HG03558 (cell line): ENCODE results near the gene CCDC50.

ENCODE experiments used
- ATAC-seq: cut with Tn5 transposase; IDR thresholded peaks from one replicate; pipeline ENCODE4 v1.9.1; 2021; ENCODE audit warnings: moderate number of reproducible peaks; ENCODE audit not compliant: unreplicated experiment; ENCODE audit errors: extremely low read depth

CCDC50 gene, protein sequence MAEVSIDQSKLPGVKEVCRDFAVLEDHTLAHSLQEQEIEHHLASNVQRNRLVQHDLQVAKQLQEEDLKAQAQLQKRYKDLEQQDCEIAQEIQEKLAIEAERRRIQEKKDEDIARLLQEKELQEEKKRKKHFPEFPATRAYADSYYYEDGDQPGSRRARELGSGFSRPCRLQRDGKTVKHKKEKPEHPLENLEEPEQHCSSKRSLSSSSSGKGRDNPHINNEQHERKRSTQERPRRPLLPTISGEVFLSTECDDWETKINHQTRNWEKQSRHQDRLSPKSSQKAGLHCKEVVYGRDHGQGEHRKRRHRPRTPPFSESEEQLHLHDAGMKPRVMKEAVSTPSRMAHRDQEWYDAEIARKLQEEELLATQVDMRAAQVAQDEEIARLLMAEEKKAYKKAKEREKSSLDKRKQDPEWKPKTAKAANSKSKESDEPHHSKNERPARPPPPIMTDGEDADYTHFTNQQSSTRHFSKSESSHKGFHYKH

GRCh38 chr3:191328962-191329653 lies at the start of gene CCDC50:
Gene CCDC50, plus strand, starts transcription at chr3:191329394. Its CDS starts 281 bp downstream, at chr3:191329675.
- peak; percentile 42 for ATAC-seq

DNA sequence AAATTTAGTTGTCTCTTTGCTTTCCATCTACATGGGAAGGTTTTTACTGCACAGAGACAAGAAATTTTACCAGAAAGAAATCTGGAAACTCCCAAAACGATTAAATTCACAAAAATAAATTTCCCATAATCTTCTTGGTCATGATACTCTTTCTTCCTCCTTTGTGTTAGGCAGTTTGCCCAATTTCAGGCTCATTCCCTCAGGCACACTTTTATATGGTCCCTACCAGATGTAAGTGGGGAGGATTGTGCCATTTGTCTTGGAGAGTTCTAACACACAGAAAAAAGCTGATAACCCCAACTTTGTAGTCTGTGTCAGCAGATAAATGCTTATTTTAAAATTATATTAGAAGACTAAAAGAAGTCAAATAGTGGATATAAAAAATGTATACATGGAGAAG lies 49.1 kb upstream of the CCDC50 start:
- ATAC-seq, result no peak

GRCh38 chr3:191280882-191281281 lies 48.3 kb upstream of the CCDC50 start:
- no peak for ATAC-seq

DNA sequence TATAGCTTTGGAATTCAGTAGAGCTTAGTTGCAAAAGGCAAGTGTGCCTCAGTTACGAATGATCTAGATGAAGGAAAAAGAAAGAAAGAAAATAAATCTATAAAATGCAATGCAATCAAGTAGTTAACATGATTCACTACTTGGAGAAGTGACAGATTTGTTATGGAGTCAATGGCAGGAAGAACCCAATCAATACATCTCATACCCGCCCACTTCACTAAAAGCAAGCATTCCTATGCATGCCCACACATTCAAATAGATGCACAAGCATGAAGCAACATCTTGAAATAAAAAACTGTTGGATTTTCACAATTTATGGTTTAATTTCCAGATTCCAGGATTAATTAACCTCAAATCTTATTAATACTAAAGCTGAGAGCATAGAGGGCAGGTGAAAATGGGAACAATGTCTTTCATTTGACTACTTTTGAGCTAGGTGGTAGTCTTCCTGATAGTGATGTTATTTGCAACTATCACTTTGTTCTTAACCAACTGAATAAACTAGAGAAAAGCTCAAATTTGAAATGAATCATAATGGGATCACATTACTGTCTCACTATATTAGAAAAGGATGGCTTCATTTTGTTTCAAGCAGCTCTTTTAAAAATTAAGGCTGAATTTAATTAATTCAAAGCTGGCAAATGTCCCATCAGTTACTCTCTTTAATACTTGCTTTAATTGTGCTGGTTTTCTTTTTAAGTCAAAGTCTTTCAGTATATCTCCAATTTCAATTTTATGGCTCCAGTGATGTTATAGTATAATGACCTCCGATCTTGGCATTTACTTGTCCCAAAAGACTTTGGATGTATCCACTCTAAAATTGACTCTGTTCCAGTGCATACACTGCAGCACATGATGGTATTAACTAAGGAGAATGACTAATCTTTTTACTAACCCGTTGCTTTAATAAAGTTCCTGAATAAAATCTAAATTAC lies 46.7 kb upstream of the CCDC50 start:
- no peak for ATAC-seq

DNA sequence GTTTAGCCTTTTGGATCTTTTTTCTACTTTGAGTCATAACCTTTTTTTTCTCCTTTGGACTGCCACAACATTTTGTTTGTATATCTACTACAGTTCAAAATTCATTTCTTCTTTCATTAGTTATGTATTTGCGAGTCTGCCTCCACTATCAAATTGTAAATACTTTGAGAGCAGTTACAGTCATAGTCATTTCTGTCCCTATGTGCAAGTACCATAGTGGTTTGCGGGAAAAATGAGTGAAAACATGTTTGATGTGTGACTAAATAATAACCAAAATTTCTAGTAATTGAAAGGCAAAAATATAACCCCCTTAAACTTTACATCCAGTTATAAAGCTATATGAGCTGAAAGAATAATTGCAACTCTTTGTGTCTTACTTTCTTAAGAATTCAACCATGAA lies 45.8 kb upstream of the CCDC50 start:
- ATAC-seq, result no peak

DNA sequence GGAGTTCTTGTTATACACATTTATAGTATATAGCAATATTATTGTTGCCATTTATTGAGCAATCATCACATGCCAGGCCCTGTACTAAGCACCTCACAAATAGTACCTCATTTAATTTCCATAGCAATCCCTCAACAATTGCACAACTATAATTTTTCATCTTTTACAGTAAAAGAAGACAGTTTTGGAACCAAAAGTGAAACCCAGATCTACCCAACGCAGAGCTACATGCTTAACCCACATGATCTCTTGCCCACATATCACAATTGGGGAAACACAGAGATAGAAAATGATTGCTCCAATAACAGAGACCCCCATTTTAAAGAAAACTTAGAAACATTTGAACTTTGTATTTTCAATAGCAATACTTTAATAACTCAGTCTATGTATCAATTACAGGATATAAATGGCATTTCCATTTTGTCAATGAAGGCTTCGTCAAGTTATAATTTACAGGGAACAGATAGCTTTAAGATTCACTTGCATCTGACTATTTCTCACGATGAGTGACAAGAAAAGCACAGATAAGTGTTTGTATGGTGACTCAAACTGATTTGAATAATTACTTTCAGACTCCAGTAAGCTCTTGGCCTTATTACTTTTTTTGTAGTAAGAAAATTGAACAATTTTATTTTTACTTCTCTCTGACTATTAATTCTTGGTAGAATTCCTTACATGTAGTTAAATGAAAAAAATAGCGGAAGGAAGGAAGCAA lies 38.7 kb upstream of the CCDC50 start:
- peak; percentile 63 for ATAC-seq

DNA sequence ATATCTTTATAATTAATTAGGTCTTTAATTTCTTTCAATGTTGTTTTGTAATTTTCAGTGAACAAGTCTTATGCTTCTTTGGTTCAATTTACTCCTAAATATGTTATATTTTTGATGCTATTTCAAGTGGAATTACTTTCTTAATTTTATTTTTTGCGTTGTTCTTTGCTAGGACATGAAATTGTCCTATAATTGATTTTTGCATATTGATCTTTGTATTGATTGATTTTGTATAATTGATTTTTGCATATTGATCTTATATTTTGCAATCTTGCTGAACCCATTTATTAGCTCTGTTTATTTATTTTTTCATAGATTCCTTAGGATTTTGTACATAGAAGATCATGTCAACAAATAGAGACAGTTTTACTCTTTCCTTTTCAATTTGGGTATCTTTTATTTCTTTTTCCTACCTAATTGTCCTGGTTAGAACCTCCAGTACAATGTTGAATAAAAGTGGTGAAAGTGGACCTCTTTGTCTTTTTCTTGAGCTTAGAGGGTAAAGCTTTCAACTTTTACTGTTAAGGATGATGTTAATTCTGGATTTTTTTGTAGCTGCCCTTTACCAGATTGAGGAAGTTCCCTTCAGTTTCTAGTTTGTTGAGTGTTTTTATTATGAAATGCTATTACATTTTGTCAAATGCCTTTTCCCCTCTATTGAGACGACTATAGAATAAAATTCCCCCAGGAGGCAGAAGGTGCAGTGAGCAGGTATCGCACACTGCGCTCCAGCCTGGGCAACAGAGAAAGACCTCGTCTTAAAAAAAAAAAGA lies 36.8 kb upstream of the CCDC50 start:
- no peak for ATAC-seq

GRCh38 chr3:191294291-191294690 lies 34.9 kb upstream of the CCDC50 start:
- no peak for ATAC-seq

GRCh38 chr3:191296041-191296541 lies 33.1 kb upstream of the CCDC50 start:
- peak; percentile 83 for ATAC-seq

DNA sequence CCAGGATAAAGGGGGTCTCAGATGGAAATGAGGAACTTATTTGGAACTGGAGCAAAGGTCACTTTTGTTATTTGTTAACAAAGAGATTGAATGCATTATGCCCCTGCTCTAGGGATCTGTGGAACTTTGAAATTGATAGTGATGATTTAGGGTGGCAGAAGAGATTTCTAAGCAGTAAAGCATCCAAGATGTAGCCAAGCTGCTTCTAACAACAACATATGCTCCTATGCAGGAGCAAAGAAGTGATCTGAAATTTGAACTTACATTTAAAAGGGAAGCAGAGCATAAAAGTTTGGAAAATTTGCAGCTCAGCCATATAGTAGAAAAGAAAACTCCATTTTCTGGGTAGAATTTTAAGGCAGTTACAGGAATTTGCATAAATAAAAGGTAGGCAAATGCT lies 30.3 kb upstream of the CCDC50 start:
- ATAC-seq, result no peak

- no peak for ATAC-seq
Observed at GRCh38 chr3:191300422-191300821, 28.8 kb upstream of the CCDC50 start.

DNA sequence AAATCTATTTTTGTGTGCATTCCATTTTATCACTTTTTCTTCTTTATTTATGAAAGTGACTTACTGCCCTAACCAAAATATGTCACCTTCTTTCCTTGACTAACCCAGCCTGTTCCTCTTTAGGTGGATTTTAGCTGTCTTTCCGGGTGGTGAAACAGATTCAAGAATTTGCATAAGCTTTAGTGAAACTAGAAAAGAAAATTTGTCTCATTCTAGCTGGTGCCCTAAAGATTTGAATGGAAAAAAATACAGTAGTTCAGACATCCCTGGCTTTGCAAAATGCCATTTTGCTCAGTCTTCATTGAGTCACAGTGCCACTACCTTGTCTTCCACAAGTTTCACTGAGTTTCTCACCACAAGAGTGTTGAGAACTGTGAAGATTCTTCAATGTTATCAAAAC lies 28.2 kb upstream of the CCDC50 start:
- peak; percentile 44 for ATAC-seq

DNA sequence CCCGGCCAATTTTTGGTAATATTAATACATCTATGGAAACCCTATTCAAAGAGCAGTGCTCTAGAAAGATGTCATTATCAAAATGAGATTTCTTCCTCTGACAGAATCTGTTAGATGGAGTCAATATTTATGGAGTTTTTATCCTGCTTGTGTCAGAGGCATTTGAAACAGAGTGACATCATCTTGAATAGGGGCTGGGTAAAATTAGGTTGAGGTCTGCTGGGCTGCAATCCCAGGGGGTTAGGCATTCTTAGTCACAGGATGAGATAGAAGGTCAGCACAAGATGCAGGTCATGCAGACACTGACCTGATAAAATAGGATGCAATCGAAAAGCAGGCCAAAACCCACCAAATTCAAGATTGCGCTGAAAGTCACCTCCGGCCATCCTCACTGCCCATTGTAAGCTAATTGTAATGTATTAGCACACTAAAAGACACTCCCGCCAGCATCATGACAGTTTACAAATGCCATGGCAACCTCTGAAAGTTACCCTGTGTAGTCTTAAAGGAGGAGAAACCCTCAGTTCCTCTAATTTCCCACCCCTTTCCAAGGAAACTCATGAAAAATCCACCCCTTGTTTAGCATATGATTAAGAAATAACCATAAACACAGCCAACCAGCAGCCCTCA lies 27.3 kb upstream of the CCDC50 start:
- ATAC-seq, result no peak

DNA sequence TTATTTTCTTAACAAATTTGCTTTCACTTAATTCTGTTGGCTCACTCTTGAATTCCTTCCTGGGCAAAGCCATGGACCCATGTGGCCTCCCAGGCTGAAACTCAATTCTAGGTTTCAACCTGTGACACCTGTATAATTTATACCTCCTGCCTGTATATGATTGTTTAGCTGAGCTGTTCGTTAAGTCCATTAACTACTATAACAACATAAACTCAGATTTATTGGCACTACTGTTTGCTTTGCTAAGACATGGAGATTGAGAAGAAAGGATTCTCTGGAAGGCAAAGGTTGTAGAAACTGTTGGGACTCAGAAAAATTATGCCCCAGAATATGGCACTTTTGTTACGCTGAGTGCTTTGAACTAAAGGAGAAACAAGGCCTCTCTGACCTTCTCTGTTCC lies 26.7 kb upstream of the CCDC50 start:
- ATAC-seq, result no peak

DNA sequence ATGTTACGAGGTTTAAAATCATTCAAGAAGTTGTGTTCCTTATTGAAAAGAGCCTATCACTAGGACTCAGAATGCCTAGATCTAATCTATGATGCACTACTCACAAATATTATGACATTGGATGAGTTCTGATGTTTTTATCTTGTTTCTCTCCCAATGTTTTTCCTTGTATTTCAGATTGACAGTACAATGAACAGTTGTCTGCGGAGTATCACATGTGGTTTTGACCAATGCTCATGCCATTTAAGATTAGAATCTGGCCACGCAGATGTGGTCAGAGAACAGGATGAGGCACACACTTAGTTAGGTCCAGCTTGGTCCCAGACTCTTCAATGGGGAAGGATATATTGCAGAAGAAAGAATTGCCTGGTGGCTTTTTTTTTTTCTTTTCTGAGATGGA lies 25.6 kb upstream of the CCDC50 start:
- ATAC-seq, result no peak

- ATAC-seq, result no peak
Observed at GRCh38 chr3:191306428-191306827, 22.8 kb upstream of the CCDC50 start.

DNA sequence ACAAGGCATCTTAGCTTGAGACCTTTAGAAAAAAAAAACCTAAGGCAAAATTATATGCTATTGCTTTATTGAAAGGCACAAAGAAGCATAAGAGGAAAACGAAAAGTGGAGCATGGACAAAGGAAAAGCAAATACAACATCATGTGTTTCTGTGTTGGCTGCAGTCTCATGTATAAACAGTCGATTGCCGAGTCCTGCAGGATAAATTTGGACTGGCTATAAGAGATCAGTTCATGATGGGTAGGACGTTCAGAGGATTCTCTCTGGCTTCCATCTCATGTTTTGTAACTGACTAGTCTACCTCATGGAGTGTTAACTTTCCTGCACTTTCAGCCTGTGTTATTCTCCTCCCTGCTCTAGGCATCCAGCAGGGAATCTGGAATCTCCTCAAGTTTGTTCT lies 21.9 kb upstream of the CCDC50 start:
- no peak for ATAC-seq

DNA sequence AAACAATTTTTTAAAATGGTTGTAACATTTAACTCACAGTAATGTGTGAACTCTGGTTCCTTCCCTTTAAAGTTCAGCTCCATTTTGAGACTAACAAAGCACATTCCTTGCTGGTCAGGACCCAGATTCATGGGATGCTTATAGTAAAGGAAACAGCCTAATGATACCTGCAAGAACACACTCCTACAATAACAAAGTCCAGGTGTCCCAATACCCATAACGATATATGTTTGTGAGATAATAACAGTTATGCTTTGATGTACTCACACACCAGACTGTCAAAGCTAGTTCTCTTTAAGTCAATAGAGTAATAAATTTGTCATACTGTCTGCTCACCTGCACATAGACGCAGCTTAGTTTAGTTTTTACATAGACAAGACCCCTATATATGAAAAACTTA lies 15.9 kb upstream of the CCDC50 start:
- ATAC-seq, result no peak
